Measurements from ENCODE around the gene PPP2R3B.

DNA sequence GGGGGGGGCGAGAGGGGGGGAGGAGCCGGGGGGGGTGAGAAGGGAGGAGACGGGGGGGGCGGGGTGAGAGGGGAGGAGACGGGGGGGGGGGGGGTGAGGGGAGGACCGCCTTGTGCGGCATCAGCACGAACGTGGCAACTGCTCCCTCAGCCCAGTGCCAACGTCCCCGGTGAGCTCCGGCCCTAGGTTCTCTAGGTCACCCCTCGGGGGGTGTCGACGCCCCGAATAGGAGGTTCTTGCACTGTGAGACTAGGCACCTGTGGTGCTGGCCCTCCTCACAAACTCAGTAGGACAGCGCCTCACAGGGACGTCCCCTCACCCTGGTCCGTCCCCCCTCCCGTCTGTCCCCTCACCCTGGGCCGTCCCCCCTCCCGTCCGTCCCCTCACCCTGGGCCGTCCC is 46.6 kb downstream of the PPP2R3B start:
- TF ChIP-seq, protein P1, sequence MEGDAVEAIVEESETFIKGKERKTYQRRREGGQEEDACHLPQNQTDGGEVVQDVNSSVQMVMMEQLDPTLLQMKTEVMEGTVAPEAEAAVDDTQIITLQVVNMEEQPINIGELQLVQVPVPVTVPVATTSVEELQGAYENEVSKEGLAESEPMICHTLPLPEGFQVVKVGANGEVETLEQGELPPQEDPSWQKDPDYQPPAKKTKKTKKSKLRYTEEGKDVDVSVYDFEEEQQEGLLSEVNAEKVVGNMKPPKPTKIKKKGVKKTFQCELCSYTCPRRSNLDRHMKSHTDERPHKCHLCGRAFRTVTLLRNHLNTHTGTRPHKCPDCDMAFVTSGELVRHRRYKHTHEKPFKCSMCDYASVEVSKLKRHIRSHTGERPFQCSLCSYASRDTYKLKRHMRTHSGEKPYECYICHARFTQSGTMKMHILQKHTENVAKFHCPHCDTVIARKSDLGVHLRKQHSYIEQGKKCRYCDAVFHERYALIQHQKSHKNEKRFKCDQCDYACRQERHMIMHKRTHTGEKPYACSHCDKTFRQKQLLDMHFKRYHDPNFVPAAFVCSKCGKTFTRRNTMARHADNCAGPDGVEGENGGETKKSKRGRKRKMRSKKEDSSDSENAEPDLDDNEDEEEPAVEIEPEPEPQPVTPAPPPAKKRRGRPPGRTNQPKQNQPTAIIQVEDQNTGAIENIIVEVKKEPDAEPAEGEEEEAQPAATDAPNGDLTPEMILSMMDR (IDR thresholded peaks at IDR 0.05): no peak
- no peak for TF ChIP-seq POLR2A (IDR thresholded peaks at IDR 0.05)

Measured in testis (tissue), 2 donors.